DND-41 (cell line): ENCODE results near the gene CAMK1.

Experiments used
- ATAC-seq: fragments of 200-7000 bp; cut with Tn5 transposase; 3 replicates; pipeline ENCODE4 v1.9.1; 2021; ENCODE audit warnings: low read depth; ENCODE audit not compliant: insufficient read depth
- DNase-seq: peaks from one replicate; pipeline ENCODE4 v3.0.0-alpha.2; 2020
- H2AFZ ChIP-seq: 2 replicates; pipeline ENCODE4 v1.6.0; 2012; ENCODE audit warnings: low read depth, low read length
- H3K27ac ChIP-seq: 2 replicates; pipeline ENCODE4 v1.5.1; 2012; ENCODE audit warnings: low read length, inconsistent platforms
- H3K27me3 ChIP-seq: fragments of 200-600 bp; sonication (generic); 2 replicates; pipeline ENCODE4 v1.6.0; 2012; ENCODE audit warnings: low read length, mild to moderate bottlenecking, inconsistent platforms; ENCODE audit not compliant: insufficient read depth, poor library complexity
- H3K36me3 ChIP-seq: 2 replicates; pipeline ENCODE4 v1.5.1; 2012; ENCODE audit warnings: low read length, inconsistent platforms; ENCODE audit not compliant: insufficient read depth
- H3K4me1 ChIP-seq: 2 replicates; pipeline ENCODE4 v1.5.1; 2012; ENCODE audit warnings: mild to moderate bottlenecking, low read length; ENCODE audit not compliant: insufficient read depth
- H3K4me2 ChIP-seq: 2 replicates; pipeline ENCODE4 v1.6.0; 2012; ENCODE audit warnings: mild to moderate bottlenecking, moderate library complexity, low read length, inconsistent platforms; ENCODE audit not compliant: insufficient read depth
- H3K4me3 ChIP-seq, 2 experiments: fragments of 200-600 bp in 1 of 2; shearing (Covaris generic) in 1 of 2; 2 replicates each; pipeline ENCODE4 v1.5.1; 2012 to 2016; ENCODE audit warnings: inconsistent platforms in 2 of 2, low read length in 2 of 2, mild to moderate bottlenecking in 2 of 2, low read depth in 1 of 2, moderate library complexity in 1 of 2
- H3K79me2 ChIP-seq: 2 replicates; pipeline ENCODE4 v1.6.0; 2012; ENCODE audit warnings: low read length, inconsistent platforms; ENCODE audit not compliant: insufficient read depth
- H3K9ac ChIP-seq: 2 replicates; pipeline ENCODE4 v1.6.0; 2012; ENCODE audit warnings: low read depth, mild to moderate bottlenecking, inconsistent platforms, low read length, moderate library complexity
- H3K9me3 ChIP-seq: 2 replicates; pipeline ENCODE4 v1.5.1; 2012; ENCODE audit warnings: low read length, moderate library complexity, mild to moderate bottlenecking, inconsistent platforms; ENCODE audit not compliant: insufficient read depth, severe bottlenecking
- H4K20me1 ChIP-seq: 2 replicates; pipeline ENCODE4 v1.6.0; 2012; ENCODE audit warnings: low read length; ENCODE audit not compliant: insufficient read depth
- CTCF ChIP-seq: IDR thresholded peaks from 2 replicates; pipeline ENCODE4 v1.5.1; 2012; ENCODE audit warnings: borderline replicate concordance, low read length, moderate library complexity, mild to moderate bottlenecking; ENCODE audit not compliant: poor library complexity, severe bottlenecking; ENCODE audit errors: extremely low read depth
- EZH2 ChIP-seq: IDR thresholded peaks from 3 replicates; pipeline ENCODE4 v1.6.1; 2012; ENCODE audit warnings: borderline replicate concordance, low read depth, mild to moderate bottlenecking, moderate library complexity, low read length, inconsistent platforms; ENCODE audit not compliant: severe bottlenecking

Gene CAMK1

GRCh38 chr3:9757427-9757826, 12.3 kb downstream of the CAMK1 start:
- H3K36me3 ChIP-seq: peaks cover 22% of the 10 kb centered on the region
- H3K27ac ChIP-seq: no peak overlapping the region
- DNase-seq (no peak), ATAC-seq (no peak)
- no peak overlapping the region for H3K4me2 ChIP-seq
- no peaks in the 10 kb centered on the region for H3K4me1 ChIP-seq
- no peak overlapping the region for H2AFZ ChIP-seq
- no peaks in the 10 kb centered on the region for H3K9me3 ChIP-seq
- H3K9ac ChIP-seq: no peak overlapping the region
- TF ChIP-seq EZH2: no peak
- TF ChIP-seq CTCF: no peak
- H4K20me1 ChIP-seq: no peaks in the 10 kb centered on the region; the same call in 1 of the 2 replicates
- H3K4me3 ChIP-seq: no peak overlapping the region
- H3K79me2 ChIP-seq: no peaks in the 10 kb centered on the region
- no peaks in the 10 kb centered on the region for H3K27me3 ChIP-seq

- Histone ChIP-seq H3K27ac (no peak overlapping the region), H3K4me3 (no peak overlapping the region), H4K20me1 (no peaks in the 10 kb centered on the region; the same call in 1 of the 2 replicates), H2AFZ (no peak overlapping the region), H3K9me3 (no peaks in the 10 kb centered on the region), H3K36me3 (peaks cover 32% of the 10 kb centered on the region), H3K4me2 (no peak overlapping the region), H3K79me2 (peaks cover 4% of the 10 kb centered on the region), H3K9ac (no peak overlapping the region), H3K27me3 (no peaks in the 10 kb centered on the region), H3K4me1 (peaks cover 19% of the 10 kb centered on the region)
- DNase-seq: no peak
- ATAC-seq: no peak
- TF ChIP-seq CTCF: no peak
- TF ChIP-seq EZH2: no peak
These were observed 15.1 kb downstream of the CAMK1 start for GRCh38 chr3:9754678-9755077.

DNA sequence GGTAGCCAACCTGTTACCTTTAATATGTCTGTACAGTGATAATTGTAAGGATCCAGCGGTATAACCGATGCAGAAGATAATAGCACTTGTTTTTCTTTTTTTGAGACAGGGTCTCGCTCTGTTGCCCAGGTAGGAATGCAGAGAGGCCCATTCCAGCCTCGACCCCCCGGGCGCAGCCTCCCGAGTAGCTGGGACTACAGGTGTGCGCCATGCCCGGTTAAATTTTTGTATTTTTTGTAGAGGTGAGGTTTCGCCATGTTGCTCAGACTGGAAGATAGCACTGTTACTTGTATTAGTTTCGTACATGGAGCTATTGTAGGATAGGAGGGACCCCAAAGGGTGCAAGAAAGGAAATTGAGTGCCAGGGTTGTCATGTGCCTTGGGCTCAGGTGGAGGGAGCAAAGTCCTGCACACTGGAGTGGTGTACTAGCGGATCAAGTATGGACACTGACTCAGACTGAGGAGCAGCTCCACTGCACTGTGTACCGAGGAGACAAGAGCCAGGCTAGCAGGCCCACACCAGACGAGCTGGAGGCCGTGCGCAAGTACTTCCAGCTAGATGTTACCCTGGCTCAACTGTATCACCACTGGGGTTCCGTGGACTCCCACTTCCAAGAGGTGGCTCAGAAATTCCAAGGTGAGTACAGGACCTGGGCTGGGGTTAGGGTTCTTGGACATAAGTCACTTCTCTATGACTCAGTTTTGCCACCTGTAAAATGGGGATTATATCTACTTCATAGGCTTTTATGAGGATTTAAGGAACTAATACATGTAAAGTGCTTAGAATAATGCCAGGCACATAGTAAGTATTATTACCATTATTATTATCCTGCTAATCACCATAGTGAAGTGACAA, 19.0 kb downstream of the CAMK1 start:
- no peak for DNase-seq
- TF ChIP-seq EZH2 (no peak), CTCF (no peak)
- H2AFZ ChIP-seq: peak overlapping the region; percentile 87

More for the DNA sequence above, 19.0 kb downstream of the CAMK1 start:
- Histone ChIP-seq H3K79me2 (peaks cover 4% of the 10 kb centered on the region), H3K4me3 (peak overlapping the region; percentile 49 to 78; a peak in 3 of 4 replicates), H3K4me2 (peak overlapping the region; percentile 94), H3K9ac (peak overlapping the region; percentile 60), H3K9me3 (no peaks in the 10 kb centered on the region), H4K20me1 (no peaks in the 10 kb centered on the region; the same call in 1 of the 2 replicates), H3K27ac (peak overlapping the region; percentile 75), H3K36me3 (peaks cover 45% of the 10 kb centered on the region), H3K27me3 (no peaks in the 10 kb centered on the region), H3K4me1 (peaks cover 26% of the 10 kb centered on the region)
- no peak for ATAC-seq
